WTC11 (cell line): ENCODE measurements around the gene SLC7A6. TPM values are rescaled to one million over a fixed set of nuclear protein-coding genes. Genes with fewer than 3 reads are reported as not detected.

Experiments used
- ATAC-seq: fragments of 200-7000 bp; cut with Tn5 transposase; 2 replicates; pipeline ENCODE4 v1.10.0; 2021; ENCODE audit warnings: mild to moderate bottlenecking, moderate library complexity
- CTCF ChIA-PET: fragments of 300-600 bp; sonication (Branson Sonifier 250); formaldehyde crosslinking; loops from one replicate; lab custom pipeline; 2021; ENCODE audit warnings: antibody characterized with exemption; lab: Charles Lee
- POLR2A ChIA-PET: fragments of 350-600 bp; sonication (Branson Sonifier 250); formaldehyde crosslinking; loops from one replicate; lab custom pipeline; 2021; ENCODE audit warnings: antibody characterized with exemption; lab: Charles Lee
- DNase-seq: peaks from one replicate; pipeline ENCODE4 v3.0.0; 2021; ENCODE audit warnings: low spot score
- H3K27ac Mint-ChIP-seq: 2 replicates; pipeline ENCODE4 v1.8.0; 2021; ENCODE audit warnings: mixed read lengths
- H3K27me3 Mint-ChIP-seq: 2 replicates; pipeline ENCODE4 v1.8.0; 2021; ENCODE audit warnings: low read depth, mild to moderate bottlenecking, moderate library complexity, mixed read lengths
- H3K36me3 Mint-ChIP-seq: 2 replicates; pipeline ENCODE4 v1.8.0; 2021; ENCODE audit warnings: mixed read lengths
- H3K4me1 Mint-ChIP-seq: 2 replicates; pipeline ENCODE4 v1.8.0; 2022; ENCODE audit warnings: mixed read lengths
- H3K4me3 Mint-ChIP-seq: 2 replicates; pipeline ENCODE4 v1.8.0; 2021; ENCODE audit warnings: mild to moderate bottlenecking, moderate library complexity, mixed read lengths
- H3K9me3 Mint-ChIP-seq: 2 replicates; pipeline ENCODE4 v1.8.0; 2021; ENCODE audit warnings: mixed read lengths
- AR ChIP-seq: fragments of 250-450 bp; sonication (Bioruptor Pico); IDR thresholded peaks from 2 replicates; pipeline ENCODE4 v1.9.0; 2021; ENCODE audit warnings: mild to moderate bottlenecking
- ATF1 ChIP-seq: sonication (generic); formaldehyde crosslinking; IDR thresholded peaks from 2 replicates; pipeline ENCODE4 v1.8.1; 2023; ENCODE audit warnings: mild to moderate bottlenecking, moderate library complexity, missing genetic modification reagents
- JAZF1 ChIP-seq: fragments of 250-450 bp; sonication (Bioruptor Pico); IDR thresholded peaks from 2 replicates; pipeline ENCODE4 v1.9.0; 2021; ENCODE audit warnings: moderate library complexity, mild to moderate bottlenecking, inconsistent platforms
- MLX ChIP-seq: sonication (generic); formaldehyde crosslinking; IDR thresholded peaks from 2 replicates; pipeline ENCODE4 v1.8.1; 2023; ENCODE audit warnings: mild to moderate bottlenecking, missing genetic modification reagents, moderate library complexity
- NFE2L1 ChIP-seq: sonication (generic); formaldehyde crosslinking; IDR thresholded peaks from 2 replicates; pipeline ENCODE4 v1.8.1; 2023; ENCODE audit warnings: missing genetic modification reagents
- NFYB ChIP-seq: sonication (generic); formaldehyde crosslinking; conservative IDR thresholded peaks from 2 replicates; pipeline ENCODE4 v1.8.0; 2022; ENCODE audit warnings: low read depth, missing genetic modification reagents
- RELA ChIP-seq: sonication (generic); formaldehyde crosslinking; IDR thresholded peaks from 2 replicates; pipeline ENCODE4 v1.8.1; 2022; ENCODE audit warnings: missing genetic modification reagents, mild to moderate bottlenecking, borderline replicate concordance
- TEAD4 ChIP-seq: sonication (generic); formaldehyde crosslinking; IDR thresholded peaks from 2 replicates; pipeline ENCODE4 v1.8.0; 2022; ENCODE audit warnings: mild to moderate bottlenecking, missing genetic modification reagents
- ZBTB43 ChIP-seq: sonication (generic); formaldehyde crosslinking; IDR thresholded peaks from 2 replicates; pipeline ENCODE4 v1.8.1; 2023; ENCODE audit warnings: mild to moderate bottlenecking, missing genetic modification reagents
- ZNF121 ChIP-seq: sonication (generic); formaldehyde crosslinking; IDR thresholded peaks from 2 replicates; pipeline ENCODE4 v1.8.0; 2023; ENCODE audit warnings: missing genetic modification reagents
- ZNF219 ChIP-seq: sonication (generic); formaldehyde crosslinking; IDR thresholded peaks from 2 replicates; pipeline ENCODE4 v1.8.0; 2023; ENCODE audit warnings: missing genetic modification reagents, mild to moderate bottlenecking, borderline replicate concordance
- ZNF317 ChIP-seq: sonication (generic); formaldehyde crosslinking; IDR thresholded peaks from 2 replicates; pipeline ENCODE4 v1.8.1; 2023; ENCODE audit warnings: low read depth, mild to moderate bottlenecking, moderate library complexity, missing genetic modification reagents, borderline replicate concordance
- ZNF425 ChIP-seq: fragments of 250-450 bp; sonication (Bioruptor Pico); conservative IDR thresholded peaks from 2 replicates; pipeline ENCODE4 v1.9.0; 2021; ENCODE audit warnings: mild to moderate bottlenecking
- ZNF532 ChIP-seq: fragments of 250-450 bp; sonication (Bioruptor Pico); IDR thresholded peaks from 2 replicates; pipeline ENCODE4 v1.9.0; 2021; ENCODE audit warnings: mild to moderate bottlenecking, borderline replicate concordance
- total RNA-seq: library from RNA; stranded (reverse); gene quantifications from 3 replicates; pipeline ENCODE4 v1.2.3, GENCODE V29; 2021
- TF ChIP-seq, protein P1 (sequence below): sonication (generic); formaldehyde crosslinking; IDR thresholded peaks from 2 replicates; pipeline ENCODE4 v1.8.1; 2023; ENCODE audit warnings: mild to moderate bottlenecking, missing genetic modification reagents, borderline replicate concordance
- TF ChIP-seq, protein P2 (sequence below): sonication (generic); formaldehyde crosslinking; IDR thresholded peaks from 2 replicates; pipeline ENCODE4 v1.8.1; 2022; ENCODE audit warnings: missing genetic modification reagents, borderline replicate concordance
- TF ChIP-seq, protein P3 (sequence below): sonication (generic); formaldehyde crosslinking; IDR thresholded peaks from 2 replicates; pipeline ENCODE4 v1.8.0; 2023; ENCODE audit warnings: missing genetic modification reagents

Gene SLC7A6
- total RNA-seq, 1 experiment from 2014 or later: 27.4 TPM

GRCh38 chr16:68283346-68283745, 19.0 kb downstream of the SLC7A6 start (continued):
- TF ChIP-seq, protein P1, sequence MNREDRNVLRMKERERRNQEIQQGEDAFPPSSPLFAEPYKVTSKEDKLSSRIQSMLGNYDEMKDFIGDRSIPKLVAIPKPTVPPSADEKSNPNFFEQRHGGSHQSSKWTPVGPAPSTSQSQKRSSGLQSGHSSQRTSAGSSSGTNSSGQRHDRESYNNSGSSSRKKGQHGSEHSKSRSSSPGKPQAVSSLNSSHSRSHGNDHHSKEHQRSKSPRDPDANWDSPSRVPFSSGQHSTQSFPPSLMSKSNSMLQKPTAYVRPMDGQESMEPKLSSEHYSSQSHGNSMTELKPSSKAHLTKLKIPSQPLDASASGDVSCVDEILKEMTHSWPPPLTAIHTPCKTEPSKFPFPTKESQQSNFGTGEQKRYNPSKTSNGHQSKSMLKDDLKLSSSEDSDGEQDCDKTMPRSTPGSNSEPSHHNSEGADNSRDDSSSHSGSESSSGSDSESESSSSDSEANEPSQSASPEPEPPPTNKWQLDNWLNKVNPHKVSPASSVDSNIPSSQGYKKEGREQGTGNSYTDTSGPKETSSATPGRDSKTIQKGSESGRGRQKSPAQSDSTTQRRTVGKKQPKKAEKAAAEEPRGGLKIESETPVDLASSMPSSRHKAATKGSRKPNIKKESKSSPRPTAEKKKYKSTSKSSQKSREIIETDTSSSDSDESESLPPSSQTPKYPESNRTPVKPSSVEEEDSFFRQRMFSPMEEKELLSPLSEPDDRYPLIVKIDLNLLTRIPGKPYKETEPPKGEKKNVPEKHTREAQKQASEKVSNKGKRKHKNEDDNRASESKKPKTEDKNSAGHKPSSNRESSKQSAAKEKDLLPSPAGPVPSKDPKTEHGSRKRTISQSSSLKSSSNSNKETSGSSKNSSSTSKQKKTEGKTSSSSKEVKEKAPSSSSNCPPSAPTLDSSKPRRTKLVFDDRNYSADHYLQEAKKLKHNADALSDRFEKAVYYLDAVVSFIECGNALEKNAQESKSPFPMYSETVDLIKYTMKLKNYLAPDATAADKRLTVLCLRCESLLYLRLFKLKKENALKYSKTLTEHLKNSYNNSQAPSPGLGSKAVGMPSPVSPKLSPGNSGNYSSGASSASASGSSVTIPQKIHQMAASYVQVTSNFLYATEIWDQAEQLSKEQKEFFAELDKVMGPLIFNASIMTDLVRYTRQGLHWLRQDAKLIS: no peak
- TF ChIP-seq RELA (CRISPR knock-in tag) (no peak), ZNF121 (no peak), ZNF425 (CRISPR knock-in tag) (no peak), JAZF1 (CRISPR knock-in tag) (no peak), TEAD4 (no peak), ZBTB43 (CRISPR knock-in tag) (no peak), MLX (no peak), AR (CRISPR knock-in tag) (no peak)

DNA sequence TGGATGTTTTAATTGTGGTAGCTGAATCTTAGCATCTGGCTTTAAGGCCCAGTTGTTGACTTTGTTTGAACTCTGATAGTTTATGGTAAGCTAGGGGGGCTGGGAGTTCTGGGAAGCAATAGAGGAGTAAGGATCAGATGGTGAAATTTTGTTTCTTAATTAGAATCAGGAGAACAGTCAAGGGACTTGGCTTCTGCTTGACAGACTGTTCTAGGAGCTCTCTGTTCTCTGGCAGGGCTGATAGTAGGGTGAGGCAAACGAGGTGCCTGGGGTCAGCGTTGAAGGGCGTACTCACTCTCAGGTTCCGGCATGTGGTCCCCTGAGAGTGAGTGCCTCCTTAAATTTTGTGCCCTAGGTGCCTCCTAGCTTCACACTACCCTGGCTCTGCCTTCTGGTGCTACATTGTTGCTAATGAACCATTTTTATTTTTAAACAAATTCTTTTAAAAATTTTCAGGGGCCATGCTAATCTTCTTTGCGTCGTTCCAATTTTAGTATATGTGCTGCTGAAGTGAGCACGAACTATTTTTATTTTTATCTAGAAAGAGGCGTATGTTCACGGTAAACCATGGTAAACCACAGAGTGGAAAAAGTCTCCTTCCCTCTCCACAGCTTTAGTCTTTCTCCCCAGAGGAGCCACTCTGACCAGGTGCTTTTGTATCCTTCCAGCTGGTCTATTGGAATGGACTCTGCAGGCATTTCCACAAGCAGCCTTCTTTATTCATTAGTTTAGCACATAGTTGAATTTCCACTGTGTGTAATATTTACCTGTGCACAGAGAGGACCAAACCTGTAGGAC, 19.7 kb downstream of the SLC7A6 start:
- POLR2A ChIA-PET: interaction anchor here (0.9 kb wide), 1 partner anchor 20 kb away, joined by 3 read pairs; no protein-coding TSS in a partner anchor
- H3K27ac Mint-ChIP-seq: no peak overlapping the region
- CTCF ChIA-PET: interaction anchor here (0.6 to 3.3 kb wide), 4 partner anchors 20 to 226 kb away, joined by 3 to 13 read pairs (median 4); partner anchors contain the start of gene SLC7A6
- TF ChIP-seq ZNF317 (CRISPR knock-in tag) (no peak), ZNF532 (CRISPR knock-in tag) (no peak), ZNF219 (CRISPR knock-in tag) (no peak), ATF1 (CRISPR knock-in tag) (no peak), NFE2L1 (CRISPR knock-in tag) (no peak), NFYB (CRISPR knock-in tag) (no peak)
- TF ChIP-seq, protein P2, sequence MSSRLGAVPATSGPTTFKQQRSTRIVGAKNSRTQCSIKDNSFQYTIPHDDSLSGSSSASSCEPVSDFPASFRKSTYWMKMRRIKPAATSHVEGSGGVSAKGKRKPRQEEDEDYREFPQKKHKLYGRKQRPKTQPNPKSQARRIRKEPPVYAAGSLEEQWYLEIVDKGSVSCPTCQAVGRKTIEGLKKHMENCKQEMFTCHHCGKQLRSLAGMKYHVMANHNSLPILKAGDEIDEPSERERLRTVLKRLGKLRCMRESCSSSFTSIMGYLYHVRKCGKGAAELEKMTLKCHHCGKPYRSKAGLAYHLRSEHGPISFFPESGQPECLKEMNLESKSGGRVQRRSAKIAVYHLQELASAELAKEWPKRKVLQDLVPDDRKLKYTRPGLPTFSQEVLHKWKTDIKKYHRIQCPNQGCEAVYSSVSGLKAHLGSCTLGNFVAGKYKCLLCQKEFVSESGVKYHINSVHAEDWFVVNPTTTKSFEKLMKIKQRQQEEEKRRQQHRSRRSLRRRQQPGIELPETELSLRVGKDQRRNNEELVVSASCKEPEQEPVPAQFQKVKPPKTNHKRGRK: no peak
- TF ChIP-seq, protein P3, sequence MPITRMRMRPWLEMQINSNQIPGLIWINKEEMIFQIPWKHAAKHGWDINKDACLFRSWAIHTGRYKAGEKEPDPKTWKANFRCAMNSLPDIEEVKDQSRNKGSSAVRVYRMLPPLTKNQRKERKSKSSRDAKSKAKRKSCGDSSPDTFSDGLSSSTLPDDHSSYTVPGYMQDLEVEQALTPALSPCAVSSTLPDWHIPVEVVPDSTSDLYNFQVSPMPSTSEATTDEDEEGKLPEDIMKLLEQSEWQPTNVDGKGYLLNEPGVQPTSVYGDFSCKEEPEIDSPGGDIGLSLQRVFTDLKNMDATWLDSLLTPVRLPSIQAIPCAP: no peak

More for the DNA sequence above, 19.7 kb downstream of the SLC7A6 start:
- no peak for ATAC-seq
- Mint-ChIP-seq H3K9me3 (no peaks in the 10 kb centered on the region), H3K27me3 (no peaks in the 10 kb centered on the region), H3K4me3 (no peak overlapping the region), H3K4me1 (no peaks in the 10 kb centered on the region), H3K36me3 (peaks cover 20% of the 10 kb centered on the region)
- no peak for DNase-seq
